Lower lobe of right lung (tissue), 2 donors: Measurements from ENCODE around the gene TSHZ3. TPM values are rescaled to one million over a fixed set of nuclear protein-coding genes. Genes with fewer than 3 reads are reported as not detected.

Source experiments
- ATAC-seq, 2 donors: fragments of 200-7000 bp; cut with Tn5 transposase; one replicate each; pipeline ENCODE4 v1.9.1; 2020 to 2022; ENCODE audit warnings: mild to moderate bottlenecking in 2 of 2, moderate library complexity in 2 of 2
- DNase-seq: peaks from one replicate; pipeline ENCODE4 v3.0.0-alpha.2; 2020
- H3K27ac ChIP-seq: fragments of 200-600 bp; one replicate; pipeline ENCODE4 v1.8.0; 2022
- H3K27me3 ChIP-seq: fragments of 200-600 bp; one replicate; pipeline ENCODE4 v1.8.0; 2022; ENCODE audit warnings: low read depth
- H3K36me3 ChIP-seq: fragments of 200-600 bp; one replicate; pipeline ENCODE4 v1.8.0; 2022; ENCODE audit warnings: mild to moderate bottlenecking
- H3K4me1 ChIP-seq: fragments of 200-600 bp; one replicate; pipeline ENCODE4 v1.8.0; 2022
- H3K4me3 ChIP-seq: fragments of 200-600 bp; one replicate; pipeline ENCODE4 v1.8.0; 2022; ENCODE audit warnings: mild to moderate bottlenecking
- H3K9me3 ChIP-seq: fragments of 200-600 bp; one replicate; pipeline ENCODE4 v1.8.0; 2022
- CTCF ChIP-seq: fragments of 200-600 bp; IDR thresholded peaks from one replicate; pipeline ENCODE4 v1.8.0; 2022; ENCODE audit warnings: antibody characterized with exemption, mild to moderate bottlenecking
- intact Hi-C: fragments of 100-400 bp; cut with DNase I; formaldehyde crosslinking; loops from one replicate; pipeline ENCODE4 v1.11.0; 2022
- total RNA-seq: library from RNA; stranded (reverse); fragmentation: NEBNext Ultra II Directional; extraction: Animal tissue kit (Norgen Biotek cat#: 25700); gene quantifications from one replicate; pipeline ENCODE4 v1.2.1, GENCODE V29; 2021
- donor health status: DM: no; HTN: yes; CAD: no; lungs with severe emphysema.

TSHZ3 gene
- total RNA-seq, 1 donor from 2014 or later, result 5.7 TPM

GRCh38 chr19:31389874-31390273 is 40.6 kb upstream of the TSHZ3 start:
- Histone ChIP-seq H3K4me3 (no peak overlapping the region), H3K4me1 (no peaks in the 10 kb centered on the region), H3K27ac (no peak overlapping the region), H3K27me3 (no peaks in the 10 kb centered on the region), H3K36me3 (no peaks in the 10 kb centered on the region), H3K9me3 (no peaks in the 10 kb centered on the region)
- ATAC-seq (no peak), DNase-seq (no peak)
- intact Hi-C loops, result no loop called here
- TF ChIP-seq CTCF, result no peak

DNA sequence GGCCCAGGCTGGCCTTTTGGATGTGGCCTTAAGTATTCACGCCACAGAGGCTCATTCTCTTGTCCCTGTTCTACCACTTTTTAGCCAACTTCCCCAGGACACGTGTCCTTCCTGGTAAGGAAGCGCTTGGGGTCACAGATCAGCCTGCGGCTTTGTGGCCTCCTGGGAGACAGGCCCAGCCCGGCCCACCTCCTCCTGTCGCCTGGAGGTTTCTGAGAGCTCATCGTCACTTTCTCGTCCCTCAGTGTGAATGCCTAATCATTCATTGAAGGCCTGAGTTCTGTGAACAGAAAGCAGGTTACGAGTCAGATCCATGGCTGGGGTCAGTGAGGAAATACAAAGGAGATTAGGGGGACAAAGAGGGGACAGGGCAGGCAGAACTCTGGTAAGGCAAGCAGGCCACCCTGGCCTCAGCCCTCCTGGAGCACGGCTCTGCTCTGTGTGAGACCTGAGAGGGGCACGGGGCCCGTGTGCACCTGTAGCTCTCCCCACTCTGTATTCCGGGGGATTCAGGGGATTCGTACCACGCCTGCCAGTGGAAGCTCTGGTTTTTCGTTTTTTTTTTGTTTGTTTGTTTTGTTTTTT is 38.6 kb upstream of the TSHZ3 start:
- Histone ChIP-seq H3K27ac (no peak overlapping the region), H3K27me3 (no peaks in the 10 kb centered on the region), H3K9me3 (no peaks in the 10 kb centered on the region), H3K36me3 (no peaks in the 10 kb centered on the region), H3K4me1 (no peaks in the 10 kb centered on the region), H3K4me3 (no peak overlapping the region)
- TF ChIP-seq CTCF, result no peak
- DNase-seq (no peak), ATAC-seq (no peak)
- intact Hi-C loops, result no loop called here

DNA sequence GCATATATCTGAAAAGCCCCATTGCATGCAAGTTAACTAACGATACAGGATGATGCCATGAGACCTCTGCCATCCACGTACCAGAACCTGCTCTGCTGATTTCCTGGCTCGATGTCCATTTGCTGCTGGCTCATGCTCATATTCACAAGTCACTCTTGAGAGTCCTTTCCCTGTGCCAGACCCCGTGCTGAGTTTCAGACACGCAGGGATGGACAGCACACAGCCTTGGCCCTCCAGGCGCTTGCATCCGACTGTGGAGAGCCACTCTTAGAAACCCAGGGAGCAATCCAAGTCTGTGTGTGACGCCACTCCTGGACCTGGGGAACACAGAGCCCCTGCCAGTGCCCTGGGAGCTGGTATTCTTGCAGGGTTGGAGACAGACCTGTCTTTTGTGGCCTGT is 37.6 kb upstream of the TSHZ3 start:
- Histone ChIP-seq H3K36me3 (no peaks in the 10 kb centered on the region), H3K9me3 (no peaks in the 10 kb centered on the region), H3K27me3 (no peaks in the 10 kb centered on the region), H3K27ac (no peak overlapping the region), H3K4me3 (no peak overlapping the region), H3K4me1 (no peaks in the 10 kb centered on the region)
- intact Hi-C loops, result no loop called here
- DNase-seq (no peak), ATAC-seq (no peak)
- no peak for TF ChIP-seq CTCF

DNA sequence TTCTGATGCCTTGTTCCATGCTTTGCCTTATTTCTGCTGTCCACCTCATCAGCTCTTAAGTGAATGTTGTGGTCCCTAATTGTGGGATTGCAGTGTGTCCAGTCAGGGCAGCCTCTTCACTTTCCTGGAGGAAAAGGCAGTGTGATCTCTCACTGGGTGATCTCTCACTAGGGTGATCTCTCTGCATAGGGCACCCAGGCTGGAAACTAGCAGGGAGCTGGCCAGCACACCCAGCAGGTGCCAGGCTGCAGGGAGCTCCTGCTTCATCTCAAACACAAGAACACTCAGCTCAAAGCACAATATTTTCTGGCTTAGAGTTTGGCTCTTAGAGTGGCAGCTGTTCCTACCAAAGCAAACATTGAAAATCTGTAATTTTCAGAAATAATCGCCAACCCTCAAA is 36.5 kb upstream of the TSHZ3 start:
- H3K36me3 ChIP-seq, result no peaks in the 10 kb centered on the region
- H3K4me1 ChIP-seq, result no peaks in the 10 kb centered on the region
- H3K27ac ChIP-seq, result no peak overlapping the region
- no peaks in the 10 kb centered on the region for H3K27me3 ChIP-seq
- intact Hi-C loops, result no loop called here
- no peak for ATAC-seq
- H3K9me3 ChIP-seq, result no peaks in the 10 kb centered on the region
- no peak for TF ChIP-seq CTCF
- H3K4me3 ChIP-seq, result no peak overlapping the region
- DNase-seq, result no peak

DNA sequence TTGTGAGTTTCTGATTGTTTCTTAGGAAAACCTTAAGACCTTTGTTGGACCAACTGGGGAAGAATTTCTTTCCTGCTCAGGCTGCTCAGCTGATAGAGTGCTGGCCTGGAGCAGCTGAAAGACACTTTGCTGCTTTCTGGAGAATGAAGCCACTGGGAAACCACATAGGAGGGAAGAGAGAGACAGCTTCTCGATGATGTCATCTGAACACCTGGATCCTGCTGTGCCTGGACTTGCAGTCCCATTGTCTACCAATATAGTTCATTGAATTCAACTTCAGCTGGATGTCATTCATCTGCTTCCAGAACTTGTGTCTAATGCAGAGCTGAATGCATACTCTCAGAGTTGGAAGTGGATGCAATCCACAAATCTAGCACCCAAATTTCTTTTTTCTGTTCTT is 34.3 kb upstream of the TSHZ3 start:
- no peak for ATAC-seq
- Histone ChIP-seq H3K4me3 (no peak overlapping the region), H3K27me3 (no peaks in the 10 kb centered on the region), H3K9me3 (no peaks in the 10 kb centered on the region), H3K27ac (no peak overlapping the region), H3K4me1 (no peaks in the 10 kb centered on the region), H3K36me3 (no peaks in the 10 kb centered on the region)
- no peak for DNase-seq
- intact Hi-C loops, result no loop called here
- no peak for TF ChIP-seq CTCF

- peaks cover 4% of the 10 kb centered on the region for H3K27me3 ChIP-seq
- ATAC-seq (no peak), DNase-seq (no peak)
- TF ChIP-seq CTCF, result no peak
- H3K9me3 ChIP-seq, result no peaks in the 10 kb centered on the region
- no peaks in the 10 kb centered on the region for H3K4me1 ChIP-seq
- H3K4me3 ChIP-seq, result no peak overlapping the region
- H3K36me3 ChIP-seq, result no peaks in the 10 kb centered on the region
- H3K27ac ChIP-seq, result no peak overlapping the region
- intact Hi-C loops, result no loop called here
These were observed 31.6 kb upstream of the TSHZ3 start for GRCh38 chr19:31380854-31381253.
